Spleen (tissue), 7 donors: ENCODE results near the gene SMIM26.
"Not testable (repeated sequence)": the region's sequence is repeated elsewhere in the genome, so short reads cannot be mapped to it uniquely, and the experiment has no call there.

Source experiments
- CTCF ChIP-seq, 11 experiments: fragments of 200-600 bp in 7 of 11; fragments of 450-650 bp in 4 of 11; sonication (generic) in 4 of 11; IDR thresholded peaks in 8 of 11; conservative IDR thresholded peaks in 3 of 11; 1 replicate in 7 of 11; 2 replicates in 4 of 11; pipeline versions ENCODE4 v1.4.0 to v1.8.0; 2016 to 2021; ENCODE audit warnings: antibody characterized with exemption in 11 of 11, inconsistent platforms in 4 of 11, mild to moderate bottlenecking in 1 of 11
- POLR2A ChIP-seq, 3 donors: fragments of 450-650 bp; IDR thresholded peaks; one replicate each; pipeline ENCODE4 v1.5.1; 2017; ENCODE audit warnings: antibody characterized with exemption in 3 of 3, mild to moderate bottlenecking in 1 of 3
- donor health status: DM: no; HTN: no; CAD: no; lungs with moderate emphysema.
- donor health status: DM: no; HTN: no; CAD: no.
- donor health status: DM: no; HTN: no; CAD: no.

GRCh38 chr20:18522066-18522465, 45.2 kb upstream of the SMIM26 start:
- TF ChIP-seq CTCF (IDR thresholded peaks at IDR 0.05 in 8 of 11, conservative IDR thresholded peaks at IDR 0.05 in 3 of 11); POLR2A (IDR thresholded peaks at IDR 0.05): not testable (repeated sequence)
